Caki2 (cell line): Measurements from ENCODE around the gene ZFYVE28. TPM values are rescaled to one million over a fixed set of nuclear protein-coding genes. Genes with fewer than 3 reads are reported as not detected.

Experiments used
- DNase-seq: peaks from one replicate; pipeline ENCODE4 v3.0.0-alpha.2; 2015; ENCODE audit warnings: low read depth
- in situ Hi-C: cut with HindIII; loops from 2 replicates; pipeline ENCODE4 v1.10.0; 2016; ENCODE audit warnings: low sequenced_read_pairs, low pct_unique_long_range_greater_than_20kb, mixed read lengths
- total RNA-seq: library from RNA; depleted of rRNA; stranded (reverse); fragments of >200 nt; shearing (Covaris generic); gene quantifications from 2 replicates; pipeline ENCODE4 v1.2.3, GENCODE V29; 2014; ENCODE audit warnings: low replicate concordance

Gene ZFYVE28
- total RNA-seq, 1 experiment from 2014 or later, result 0.91 TPM

DNA sequence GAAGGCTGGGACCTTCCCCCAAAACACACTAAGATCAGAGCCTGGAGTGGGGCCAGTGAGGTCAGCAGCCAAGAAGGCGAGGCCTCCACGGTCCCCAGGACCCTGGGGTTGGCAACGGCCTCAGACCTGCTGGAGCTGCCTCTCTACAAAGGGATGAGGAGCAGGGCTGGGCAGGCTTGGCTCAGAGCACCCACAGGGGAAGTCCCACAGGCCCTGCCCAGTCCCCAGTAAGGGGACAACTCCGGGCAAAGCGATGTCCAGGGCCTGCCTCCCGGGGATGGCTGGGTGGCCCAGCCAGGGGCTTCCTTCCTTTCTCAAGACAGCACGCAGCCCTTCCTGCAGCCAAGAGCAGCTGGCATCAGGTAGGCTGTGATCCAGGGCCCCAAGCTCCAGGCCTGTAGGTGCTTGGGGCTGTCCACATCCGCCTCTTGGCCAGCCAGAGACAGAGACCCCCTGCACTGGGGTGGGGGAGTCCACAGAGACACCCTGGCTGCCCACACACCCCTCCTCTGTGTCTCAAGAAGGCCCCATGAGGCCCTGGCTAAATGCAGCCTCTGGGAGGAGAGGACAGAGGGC lies 162.2 kb downstream of the ZFYVE28 start:
- no peak for DNase-seq
- in situ Hi-C loops, result no loop called here

DNA sequence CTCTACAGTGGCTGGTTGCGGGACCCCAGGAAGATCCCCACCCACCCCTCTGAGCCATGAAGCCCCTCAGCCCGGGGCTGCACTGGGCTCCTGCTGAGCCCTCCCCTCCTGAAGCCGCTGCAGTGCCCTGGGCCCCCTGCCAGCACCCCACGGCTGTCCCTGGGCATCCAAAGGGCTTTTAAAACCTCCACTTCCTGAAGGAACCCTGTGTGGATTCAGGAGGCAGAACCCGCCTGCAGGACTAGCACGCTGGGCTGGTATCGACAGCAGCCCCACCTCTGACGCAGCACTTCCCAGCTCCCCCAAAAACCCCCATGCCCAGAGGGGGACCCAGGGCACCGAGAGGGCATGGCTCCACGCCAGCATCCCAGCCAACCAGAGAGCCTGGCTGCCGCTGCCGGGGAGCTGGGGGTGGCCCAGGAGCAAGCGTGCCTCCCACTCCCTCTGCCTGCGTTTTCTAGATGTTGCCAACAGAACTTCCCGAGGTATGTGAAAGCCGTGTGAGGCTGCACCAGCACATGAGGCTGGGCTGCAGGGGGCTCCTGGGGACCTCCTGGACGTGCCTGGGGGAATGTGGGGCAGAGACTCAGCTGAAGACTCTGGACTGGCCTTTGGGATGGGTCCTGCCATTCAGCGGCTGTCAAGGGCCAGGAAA lies 162.8 kb downstream of the ZFYVE28 start:
- DNase-seq, result no peak
- in situ Hi-C loops, result no loop called here

DNA sequence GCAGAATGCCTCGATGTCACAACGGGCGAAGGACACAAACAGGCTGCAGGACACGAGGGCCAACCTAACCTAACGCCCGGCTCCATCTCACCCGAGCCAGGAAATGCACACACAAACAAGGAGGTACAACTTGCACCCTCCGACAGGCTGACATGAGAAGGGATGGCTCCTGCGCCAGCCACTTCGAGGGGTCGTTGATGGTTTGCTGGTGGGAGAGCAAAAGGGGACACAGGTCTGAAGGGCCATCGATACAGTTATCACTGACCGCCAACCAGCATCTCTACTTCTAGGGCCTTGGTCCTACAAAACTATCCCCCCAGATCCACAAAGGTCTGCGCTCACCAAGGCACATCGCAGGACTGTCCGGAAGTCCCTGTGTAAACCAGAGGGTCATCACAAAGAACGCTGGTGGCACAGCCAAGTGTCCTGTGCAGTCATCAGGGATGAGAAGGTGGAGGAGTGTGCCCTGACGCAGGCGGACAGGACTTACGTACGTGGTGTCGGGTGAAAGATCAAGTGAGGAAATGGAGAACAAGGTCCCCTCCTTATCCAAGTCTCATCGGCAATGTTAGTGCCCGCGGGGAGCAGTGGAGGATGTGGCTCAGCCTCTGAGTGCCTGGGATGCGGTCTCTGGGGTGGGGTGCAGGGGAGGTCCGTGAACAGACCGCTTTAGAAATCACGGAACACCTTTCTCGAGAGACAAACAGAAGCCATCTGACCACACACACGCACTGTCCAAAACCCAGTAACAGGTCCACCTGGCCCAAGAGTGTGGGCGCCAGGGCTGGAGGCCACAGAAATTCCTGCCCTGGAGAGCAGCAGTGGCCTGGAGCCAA lies 163.6 kb downstream of the ZFYVE28 start:
- in situ Hi-C loops, result no loop called here
- no peak for DNase-seq

DNA sequence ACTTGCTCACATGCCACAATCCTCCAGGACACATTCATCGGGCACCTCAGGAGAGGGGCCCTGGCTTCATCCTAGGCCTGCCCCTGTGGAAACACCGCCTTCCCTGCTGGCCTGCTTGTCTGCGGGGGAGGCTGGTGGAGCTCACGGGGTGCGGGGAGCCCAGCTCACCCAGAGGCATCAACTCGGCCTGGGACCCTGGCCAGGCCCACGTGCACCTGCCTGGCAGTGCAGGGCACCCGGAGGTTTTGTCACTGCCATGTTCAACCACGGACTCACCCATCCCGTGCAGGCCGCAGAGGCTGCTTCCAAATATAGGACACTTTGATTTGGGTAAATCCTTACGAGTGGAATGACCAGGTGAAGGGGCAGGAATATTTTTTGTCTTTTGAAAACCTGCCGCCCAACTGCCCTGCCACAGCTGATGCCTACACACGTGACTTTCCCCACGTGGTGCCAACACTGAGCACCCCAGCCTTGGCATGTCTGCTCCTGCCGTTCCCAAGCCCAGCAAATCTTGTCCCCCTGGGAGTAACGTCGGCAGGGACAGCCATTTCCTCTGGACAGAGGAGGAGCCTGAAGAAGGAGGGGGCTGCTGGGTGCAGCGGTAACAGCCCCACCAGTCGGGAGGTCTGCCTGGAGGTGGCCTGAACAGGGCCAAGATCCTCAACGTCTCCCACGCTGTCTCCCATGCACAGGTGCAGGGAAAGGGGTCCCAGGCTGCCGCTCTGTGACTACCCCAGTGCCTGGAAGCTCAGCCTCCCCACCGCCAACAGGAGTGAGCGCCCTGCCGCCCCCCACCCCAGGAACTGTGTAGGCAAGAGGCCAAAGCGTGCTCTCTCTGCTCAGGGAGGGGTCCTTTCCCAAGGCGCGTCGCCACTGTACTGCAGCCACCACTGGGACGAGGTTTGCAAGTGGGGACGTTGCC lies 165.0 kb downstream of the ZFYVE28 start:
- in situ Hi-C loops, result no loop called here
- DNase-seq, result no peak

DNA sequence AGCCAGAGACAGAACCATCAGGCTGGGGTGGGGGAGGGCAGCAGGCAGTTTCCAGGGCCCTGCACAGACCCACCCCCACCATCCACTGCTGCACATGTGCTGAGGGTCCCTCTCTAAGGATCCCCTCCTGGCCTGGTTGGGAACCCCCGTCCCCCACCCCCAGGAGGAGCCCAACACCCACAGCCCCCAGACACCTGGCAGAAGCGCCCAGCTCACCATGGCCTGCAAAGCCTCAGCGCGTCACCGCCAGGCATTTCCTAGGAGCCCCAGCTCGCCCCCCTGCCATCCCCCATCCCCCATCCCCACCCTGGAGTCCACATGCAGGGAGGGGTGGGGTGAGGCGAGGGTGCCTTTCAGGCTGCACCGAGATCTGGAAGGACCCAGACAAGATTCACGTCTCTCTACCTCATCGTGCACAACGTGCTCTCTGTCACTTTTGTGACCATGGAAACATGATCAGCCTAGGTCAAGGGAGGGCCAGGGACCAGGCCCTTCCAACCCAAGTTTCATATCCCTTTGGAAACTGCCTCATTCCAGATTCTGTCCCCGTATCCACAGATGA lies 165.8 kb downstream of the ZFYVE28 start:
- DNase-seq, result no peak
- in situ Hi-C loops, result no loop called here

DNA sequence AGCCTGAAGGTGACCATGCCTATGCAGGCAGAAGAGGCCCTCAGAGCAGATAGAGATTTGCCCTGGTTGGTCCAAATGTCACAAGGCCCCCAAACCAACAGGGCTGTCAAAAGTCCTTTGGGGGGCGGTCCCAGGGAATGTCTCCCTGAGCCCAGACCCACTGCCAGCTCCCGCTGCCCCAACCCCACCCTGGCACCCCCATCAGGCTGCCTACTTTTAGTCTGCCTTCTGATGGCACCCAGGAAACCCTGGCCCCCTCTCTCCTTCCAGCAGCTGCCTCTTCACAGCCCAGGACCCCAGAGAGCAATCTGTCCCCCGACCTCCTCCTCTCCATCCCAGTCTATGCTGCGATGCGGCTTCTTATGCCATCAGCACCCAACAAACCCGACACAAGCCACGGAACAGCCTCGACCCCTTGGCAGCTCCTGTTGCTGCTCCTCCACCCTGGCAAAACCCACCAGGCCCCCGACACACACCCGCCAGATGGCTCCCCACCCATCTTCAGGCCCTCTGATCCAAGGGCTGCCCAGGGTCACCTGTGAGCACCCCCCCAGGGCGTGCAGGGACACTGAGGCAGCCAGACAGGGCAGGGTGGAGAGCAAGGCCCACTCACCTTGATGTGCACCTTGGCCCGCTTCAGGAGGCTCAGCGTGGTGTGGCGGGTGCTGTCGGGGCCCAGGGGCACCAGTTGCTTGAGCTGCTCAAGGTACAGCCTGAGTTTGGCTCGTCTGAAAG lies 166.5 kb downstream of the ZFYVE28 start:
- no peak for DNase-seq
- in situ Hi-C loops, result no loop called here

DNA sequence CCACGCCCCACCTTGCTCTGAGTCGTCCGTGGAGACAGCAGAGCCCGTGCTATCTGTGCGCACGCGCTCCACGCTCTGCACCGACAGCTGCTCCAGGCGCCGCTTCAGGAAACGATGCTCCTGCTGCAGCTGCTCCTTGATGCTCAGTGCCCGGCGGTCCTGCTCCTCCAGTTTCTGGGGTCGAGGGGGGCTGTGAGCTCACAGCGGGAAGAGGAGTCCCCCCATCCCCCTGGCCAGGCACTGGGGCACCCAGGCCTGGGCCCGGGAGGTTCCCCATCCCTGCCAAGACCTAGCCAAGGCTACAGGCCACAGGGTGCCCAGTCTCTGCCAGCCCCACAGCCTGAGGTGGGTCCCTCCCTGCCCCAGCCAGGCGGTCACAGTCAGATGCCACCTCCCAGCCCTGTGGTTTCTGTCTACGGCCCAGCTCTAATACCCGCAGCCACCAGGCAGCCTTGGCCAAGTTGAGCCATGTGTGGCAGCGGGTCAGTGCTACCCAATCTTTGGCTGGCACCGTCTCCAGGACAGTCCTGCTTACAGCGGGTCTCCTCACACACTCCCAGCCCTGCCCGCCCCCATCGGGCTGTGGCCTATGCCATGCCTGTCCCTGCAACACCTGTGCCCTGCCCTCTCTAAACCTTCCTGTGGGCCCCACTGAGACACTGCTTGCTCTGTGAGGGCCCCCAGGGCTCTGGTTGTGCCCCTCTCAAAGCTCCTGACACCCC lies 167.2 kb downstream of the ZFYVE28 start:
- no peak for DNase-seq
- in situ Hi-C loops, result no loop called here

DNA sequence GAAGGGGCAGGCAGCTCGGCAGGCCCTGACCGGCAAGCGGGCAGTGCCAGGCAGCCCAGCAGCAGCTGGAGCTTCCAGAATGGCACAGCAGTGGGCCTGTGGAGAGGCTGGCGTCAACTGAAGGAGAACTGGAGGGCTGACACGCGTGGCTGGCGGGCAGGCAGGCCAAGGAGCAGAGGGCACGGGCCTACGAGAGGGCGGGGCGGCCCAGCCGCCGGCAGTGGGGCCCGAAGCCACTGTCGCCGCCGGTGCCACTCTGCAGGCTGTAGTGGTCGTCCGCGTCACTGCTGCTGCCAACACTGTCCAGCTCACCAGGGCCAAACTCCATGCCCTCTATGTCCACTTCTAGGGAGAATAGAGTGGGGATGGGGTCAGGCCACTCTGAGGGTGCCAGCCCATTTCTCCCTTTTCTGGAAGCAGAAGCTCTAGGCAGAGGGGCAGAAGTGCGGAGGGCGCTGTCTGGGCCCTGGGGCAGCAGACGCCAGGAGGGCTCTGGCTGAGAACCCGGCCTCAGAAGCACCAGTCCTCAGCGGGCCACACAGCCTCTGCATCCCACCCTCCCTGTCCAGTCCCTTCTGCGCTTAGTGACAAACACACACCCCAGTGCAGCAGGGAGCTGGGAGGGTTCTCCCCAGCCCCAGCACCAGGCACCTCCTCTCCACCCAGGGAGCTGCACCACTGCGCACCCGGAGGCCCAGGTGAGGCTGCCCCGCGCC lies 167.9 kb downstream of the ZFYVE28 start:
- in situ Hi-C loops, result no loop called here
- no peak for DNase-seq

DNA sequence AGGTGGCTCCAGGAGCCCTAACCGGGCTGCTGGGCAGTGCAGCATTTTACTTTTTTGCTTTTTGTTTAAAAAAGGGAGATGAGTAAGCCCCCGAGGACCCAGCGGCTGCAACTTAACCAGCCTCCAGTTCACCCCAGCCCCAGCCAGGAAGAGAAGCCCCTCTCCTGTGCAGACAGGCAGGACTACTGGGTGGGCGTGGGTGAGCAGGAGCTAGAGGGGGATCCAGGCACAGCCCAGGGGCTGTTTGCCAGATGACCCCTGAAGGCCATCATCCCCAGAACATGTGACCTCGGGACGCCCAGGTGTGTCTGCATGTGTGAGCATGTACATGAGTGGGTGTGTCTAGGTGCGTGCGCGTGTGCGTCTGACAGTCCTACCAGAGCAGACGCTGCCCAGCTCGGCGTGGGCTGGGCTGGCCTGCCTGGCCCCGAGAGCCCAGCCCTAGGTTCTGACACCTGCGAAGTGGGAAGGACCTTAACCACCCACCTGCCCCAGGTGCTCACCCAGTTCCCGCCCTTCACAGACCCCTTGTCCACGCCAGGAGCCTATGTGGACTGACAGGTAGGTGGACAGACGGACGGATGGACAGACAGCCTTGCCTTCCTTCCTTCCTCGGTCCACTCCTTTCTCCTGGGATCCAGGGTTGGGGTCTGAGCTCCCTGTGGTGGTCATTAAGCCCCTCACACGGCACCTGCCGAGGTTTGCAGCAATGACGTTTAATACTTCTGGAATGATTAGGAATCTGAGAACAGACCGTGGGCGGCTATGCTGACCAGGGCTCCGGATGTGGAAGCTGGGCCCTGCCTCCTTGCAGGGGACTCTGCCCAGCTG lies 168.7 kb downstream of the ZFYVE28 start:
- in situ Hi-C loops, result no loop called here
- DNase-seq, result no peak

DNA sequence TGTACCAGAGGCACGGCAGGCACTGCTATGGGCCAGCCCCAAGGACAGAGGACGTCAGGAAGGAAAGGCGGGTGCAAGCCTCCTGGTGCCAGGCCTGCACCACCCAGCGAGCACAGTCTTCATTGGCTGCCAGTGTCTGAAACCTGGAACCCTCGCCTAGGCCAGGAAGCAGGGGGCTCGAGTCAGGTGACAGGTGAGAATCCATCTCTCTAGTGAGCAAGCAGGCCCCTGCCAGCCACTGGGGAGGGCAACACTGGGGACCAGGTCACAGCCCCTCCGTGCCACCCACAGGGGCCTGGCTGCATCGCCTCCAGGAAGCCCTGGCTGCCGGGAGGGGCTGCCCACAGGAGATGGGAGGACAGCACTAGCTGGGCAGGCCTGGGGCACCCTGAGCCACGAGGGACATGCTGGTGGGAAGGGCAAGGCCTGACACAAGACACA lies 169.6 kb downstream of the ZFYVE28 start:
- no peak for DNase-seq
- in situ Hi-C loops, result no loop called here

DNA sequence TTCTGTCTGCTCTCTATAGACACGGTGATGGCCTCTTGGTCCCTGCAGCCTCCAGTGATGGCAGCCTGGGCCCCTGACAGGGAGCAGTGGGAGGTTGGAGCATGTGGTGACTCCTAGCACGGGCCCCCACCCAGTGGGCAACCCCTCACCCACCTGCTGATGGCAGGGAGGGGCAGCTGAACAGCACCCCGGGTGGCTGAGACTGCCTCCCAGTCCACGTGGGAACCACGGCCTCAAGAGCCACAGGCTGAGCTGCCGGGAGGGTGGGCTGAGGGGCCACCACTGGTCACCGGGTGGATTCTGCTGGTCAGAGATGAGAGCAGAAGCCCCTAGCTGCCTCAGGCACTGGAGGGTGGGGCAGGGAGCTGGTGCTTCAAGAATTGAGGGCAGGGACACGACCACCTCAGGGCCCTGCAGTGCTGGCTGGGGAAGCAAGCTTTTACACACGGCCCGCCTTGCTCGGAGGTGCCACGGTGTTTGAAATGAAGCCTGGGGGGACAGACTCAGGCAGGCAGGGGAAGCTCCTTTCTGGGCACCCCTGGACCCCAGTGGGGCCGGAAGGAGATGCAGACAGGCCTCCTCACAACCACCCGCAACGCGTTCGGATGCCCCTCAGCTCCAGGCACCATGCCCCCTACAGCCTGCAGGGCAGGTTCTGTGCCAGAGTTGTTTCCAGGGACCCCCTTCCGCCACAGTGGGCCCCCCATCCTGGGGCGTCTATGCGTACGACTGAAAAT lies 170.2 kb downstream of the ZFYVE28 start:
- no peak for DNase-seq
- in situ Hi-C loops, result no loop called here

DNA sequence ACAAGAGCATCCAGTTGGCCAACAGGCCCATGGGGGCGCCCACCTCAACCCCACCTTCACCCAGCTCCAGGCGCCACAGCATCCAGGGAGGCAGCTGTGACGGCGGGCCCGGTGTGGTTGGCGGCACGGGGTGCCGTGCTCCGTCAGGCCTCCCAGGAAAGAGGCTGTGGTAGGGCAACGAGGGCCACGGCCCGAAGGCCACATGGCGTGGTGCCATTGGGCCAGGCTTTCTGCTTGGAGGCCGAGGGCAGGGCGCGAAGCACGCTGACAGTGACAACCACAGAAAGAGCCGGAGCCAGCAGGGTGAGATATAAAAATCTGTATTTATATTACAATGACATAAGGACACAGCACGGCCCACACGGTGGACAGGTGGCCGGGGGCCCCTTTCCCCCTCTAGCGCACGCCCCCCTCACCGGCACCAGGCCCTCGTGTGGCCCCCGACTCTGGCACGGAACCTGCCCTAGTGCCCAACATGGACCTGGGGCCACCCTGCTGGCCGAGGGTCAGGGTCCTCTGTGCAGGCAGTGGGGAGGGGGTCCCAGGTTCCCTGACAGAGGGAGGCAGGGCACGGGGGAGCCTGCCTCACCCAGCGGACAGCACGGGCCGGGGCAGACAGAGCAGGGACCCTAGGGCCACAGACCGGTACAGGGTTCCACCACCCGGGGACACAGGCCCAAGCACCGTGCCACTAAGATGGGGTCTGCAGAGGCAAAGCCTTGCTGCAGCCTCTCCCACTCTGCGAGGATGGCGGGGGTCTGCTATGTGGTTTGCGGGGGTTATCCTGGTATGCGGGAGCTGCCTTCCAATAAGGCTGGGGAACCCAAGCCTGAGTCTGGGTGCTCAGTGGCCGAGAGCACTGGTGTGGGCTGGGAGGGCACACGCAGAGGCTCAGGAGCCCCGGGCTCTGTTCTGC lies 171.1 kb downstream of the ZFYVE28 start:
- in situ Hi-C loops, result no loop called here
- DNase-seq, result no peak

DNA sequence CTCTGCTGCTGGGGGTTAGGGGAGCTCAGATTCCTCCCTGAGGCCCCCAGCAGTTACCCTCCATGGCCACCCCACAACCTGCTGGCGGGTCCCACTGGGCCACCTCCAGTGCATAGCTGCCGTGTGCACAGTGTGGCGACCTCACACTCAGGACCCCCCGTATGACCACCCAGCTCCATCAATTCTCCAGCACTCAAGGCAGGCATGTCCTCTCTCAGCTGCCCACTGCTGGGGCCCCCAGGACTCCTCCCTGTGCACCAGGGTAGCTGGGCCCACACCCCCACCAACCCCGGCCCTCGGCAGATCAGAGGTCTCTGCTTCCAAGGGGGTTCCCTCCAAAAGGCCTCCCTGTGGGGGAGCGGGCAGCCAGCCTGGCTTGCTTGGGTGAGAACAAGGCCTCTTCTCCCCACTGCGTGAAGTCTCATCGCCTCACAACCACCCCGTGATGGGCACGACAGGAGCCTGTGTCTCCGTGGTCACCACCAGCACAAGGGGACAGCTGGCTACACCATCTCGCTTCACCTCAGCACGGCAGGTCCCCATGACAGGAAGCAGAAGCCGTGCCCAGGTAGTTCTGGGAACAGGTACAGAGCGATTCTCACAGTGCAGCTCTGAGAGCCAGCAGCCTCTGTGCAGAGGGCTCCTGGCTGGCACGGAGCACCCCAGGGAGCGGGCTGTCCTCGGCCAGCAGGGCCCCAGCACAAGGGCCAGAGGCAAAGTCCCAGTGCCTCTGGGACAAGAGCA lies 171.9 kb downstream of the ZFYVE28 start:
- in situ Hi-C loops, result no loop called here
- DNase-seq, result no peak
